Activated naive CD8-positive, alpha-beta T cell treated with anti-CD3 and anti-CD28 coated beads, Interleukin-2, amount 50 U/mL, for 16 hours (primary cell): Measurements from ENCODE around the gene ZMIZ1.

Experiments used
- DNase-seq: peaks from one replicate; pipeline ENCODE4 v3.0.0-alpha.2; 2020; ENCODE audit warnings: low read depth, low spot score

ZMIZ1 gene

DNA sequence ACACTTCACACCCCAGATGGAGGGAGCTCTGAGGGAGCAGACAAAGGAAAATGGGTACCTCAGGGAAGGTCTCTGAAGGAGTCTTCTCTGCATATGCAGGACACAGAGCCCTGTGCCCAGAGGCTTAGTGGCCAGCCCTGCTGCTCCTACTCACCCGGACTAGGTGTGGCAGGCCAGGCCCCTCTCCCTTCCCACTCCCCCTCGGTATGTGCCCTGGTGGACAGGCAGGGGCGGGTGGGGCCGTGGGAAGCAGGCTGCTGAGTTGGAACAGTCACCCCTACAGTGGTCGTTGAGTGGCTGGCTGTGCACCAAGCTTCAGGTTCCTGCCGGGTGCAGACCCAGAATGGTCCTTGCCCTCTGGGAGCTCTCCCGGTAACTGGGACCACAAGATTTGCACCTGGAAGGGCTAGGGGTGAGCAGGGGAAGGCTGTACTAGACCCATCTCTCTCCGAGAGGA lies 68.6 kb downstream of the ZMIZ1 start:
- no peak for DNase-seq

DNA sequence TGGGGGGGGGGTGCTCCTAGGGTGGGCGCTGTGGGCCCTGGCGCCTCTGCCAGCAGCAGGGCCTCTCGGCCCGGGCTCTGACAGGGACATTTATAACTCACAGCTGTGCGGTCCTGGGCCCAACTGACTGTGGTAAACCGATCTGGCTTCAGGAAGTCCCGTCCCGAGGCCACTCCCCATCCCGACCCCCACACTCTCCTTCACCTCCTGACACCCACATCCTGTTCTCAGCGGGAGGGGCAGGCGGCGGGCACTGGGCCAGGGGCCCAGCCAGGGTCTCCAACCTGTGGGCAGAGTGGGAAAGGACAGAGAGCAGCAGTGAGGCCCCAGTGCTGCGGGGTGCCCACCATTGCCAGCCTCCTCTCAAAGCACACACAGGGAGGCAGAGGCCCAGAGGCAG lies 69.1 kb downstream of the ZMIZ1 start:
- no peak for DNase-seq

DNA sequence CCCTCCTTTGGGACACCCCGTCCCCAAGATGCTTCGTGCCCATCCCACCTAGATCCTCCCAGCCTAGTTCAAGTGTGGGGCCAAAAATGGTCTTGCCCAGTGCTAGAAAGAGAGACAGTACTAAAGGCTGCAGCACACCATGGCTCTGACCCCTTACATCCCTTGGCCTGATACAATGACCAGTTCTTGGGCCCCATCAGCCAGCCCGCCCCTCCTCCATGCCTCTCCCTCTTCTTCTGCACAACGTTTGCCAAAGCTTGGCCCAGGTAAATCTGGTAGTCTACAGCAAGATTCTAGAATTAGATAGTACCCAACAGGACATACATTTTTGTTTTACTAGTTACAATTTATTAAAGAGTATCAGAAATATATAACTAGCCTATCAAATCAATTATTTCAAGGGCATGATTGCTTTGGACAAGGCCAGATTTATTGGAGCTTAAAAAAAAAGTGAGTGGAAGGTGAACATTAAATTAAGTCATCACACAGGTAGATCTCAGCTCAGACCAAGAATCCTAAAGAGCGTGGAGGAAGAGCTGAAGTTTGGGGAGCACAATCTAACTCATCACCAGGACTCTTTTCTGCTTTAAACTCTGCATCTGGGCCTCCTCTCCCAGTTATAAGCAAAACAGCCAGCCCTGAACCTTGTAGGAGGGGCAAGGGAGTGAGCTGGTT lies 69.8 kb downstream of the ZMIZ1 start:
- DNase-seq: no peak

DNA sequence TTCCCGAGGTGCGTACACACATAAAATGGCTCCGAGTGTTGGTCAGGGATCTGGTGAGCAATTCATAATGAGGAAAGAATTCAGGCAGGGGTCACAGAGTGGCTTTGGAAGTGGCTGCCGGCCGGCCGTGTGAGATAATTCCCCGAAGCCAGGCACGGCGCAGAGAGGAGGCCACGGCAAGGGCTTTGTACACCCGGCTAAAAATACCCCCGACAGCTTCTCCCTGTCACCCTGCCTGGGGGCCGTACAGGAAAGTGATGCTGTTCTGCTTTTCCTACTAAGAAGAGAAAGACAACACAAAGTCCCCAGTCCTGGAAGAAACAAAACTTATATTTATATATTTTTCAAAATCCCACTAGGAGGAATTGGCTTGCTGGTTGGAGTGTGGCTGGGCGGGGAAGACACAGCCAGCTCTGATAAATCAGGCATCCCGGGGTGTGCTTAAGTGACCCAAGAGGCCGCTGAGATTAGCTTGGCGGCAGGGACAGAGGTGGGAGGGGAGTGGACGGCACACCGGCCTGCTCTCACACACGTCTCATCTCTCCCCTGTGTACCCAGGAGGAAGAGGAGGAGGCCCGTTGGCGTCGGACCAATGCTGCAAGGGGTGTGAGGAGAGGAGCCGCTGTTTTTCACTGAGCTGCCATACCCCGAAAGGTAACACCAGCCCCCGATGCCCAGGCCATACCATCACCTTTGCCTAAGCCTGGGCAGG lies 70.5 kb downstream of the ZMIZ1 start:
- DNase-seq: no peak

DNA sequence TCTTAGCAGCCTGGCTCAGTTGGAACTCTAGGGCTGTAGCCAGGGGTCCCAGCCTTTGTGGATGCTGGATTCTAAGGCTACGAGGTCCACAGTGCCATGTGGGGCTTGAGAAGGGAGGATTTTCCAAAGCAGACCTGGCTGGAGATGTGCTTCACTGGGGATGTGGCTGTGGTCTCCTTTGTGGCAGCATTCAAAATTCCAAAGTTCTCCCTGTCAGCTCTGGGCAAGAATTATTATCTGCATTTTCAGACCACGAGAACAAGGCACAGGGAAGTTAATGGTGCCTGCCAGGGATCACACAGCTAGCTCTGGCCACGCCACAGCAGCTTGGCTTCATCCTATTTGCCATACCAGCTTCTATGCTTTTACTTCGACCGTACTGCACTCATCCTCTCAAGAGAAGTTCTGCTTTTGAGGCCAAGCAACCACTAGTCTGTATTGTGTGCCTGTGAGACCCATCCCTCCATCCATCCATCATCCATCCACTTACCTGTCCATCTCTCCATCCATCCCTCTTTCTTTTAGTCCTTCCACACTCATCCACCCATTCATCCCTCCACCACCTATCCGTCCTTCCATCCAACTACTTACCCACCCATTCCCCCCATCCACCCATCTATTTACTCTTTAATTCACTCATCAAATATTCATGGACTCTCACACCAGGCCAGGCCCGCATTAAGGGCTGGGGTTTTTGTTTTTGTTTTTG lies 71.5 kb downstream of the ZMIZ1 start:
- DNase-seq: no peak

DNA sequence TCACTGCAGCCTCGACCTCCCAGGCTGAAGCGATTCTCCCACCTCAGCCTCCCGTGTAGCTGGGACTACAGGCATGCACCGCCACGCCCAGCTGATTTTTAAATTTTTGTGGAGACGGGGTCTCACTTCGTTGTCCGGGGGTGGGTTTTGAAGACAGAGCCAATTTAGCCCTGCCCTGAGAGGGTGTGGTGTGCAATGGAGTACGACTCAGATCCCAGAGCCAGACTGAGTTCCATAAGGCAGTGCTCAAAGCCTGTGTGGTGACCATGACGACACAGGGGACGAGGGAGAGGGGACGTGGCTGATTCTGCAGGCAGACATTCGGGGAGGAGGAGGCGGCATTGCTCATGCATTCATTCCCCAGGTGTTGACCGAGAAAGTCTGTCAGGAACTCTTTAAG lies 72.1 kb downstream of the ZMIZ1 start:
- DNase-seq: no peak

DNA sequence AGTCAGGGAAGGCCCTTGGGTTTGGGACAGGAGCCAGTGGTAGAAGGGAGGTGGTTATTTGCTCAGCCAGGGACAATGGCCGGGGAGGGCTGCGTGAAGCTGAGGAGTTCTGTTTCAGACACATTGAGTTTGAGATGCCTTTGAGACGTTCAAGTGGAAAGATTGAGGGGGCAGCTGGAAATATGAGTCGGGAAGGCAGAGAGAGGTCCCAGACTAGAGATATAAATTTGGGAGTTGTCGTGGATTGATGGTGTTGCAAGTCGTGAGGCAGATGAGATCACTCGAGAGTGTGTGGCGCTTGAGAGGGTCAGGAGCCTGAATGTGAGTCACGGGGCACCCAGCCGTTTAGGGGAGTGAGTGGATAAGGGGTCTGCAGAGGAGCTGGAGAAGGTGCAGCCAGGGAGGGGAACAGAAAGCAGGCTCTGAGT lies 73.3 kb downstream of the ZMIZ1 start:
- no peak for DNase-seq

DNA sequence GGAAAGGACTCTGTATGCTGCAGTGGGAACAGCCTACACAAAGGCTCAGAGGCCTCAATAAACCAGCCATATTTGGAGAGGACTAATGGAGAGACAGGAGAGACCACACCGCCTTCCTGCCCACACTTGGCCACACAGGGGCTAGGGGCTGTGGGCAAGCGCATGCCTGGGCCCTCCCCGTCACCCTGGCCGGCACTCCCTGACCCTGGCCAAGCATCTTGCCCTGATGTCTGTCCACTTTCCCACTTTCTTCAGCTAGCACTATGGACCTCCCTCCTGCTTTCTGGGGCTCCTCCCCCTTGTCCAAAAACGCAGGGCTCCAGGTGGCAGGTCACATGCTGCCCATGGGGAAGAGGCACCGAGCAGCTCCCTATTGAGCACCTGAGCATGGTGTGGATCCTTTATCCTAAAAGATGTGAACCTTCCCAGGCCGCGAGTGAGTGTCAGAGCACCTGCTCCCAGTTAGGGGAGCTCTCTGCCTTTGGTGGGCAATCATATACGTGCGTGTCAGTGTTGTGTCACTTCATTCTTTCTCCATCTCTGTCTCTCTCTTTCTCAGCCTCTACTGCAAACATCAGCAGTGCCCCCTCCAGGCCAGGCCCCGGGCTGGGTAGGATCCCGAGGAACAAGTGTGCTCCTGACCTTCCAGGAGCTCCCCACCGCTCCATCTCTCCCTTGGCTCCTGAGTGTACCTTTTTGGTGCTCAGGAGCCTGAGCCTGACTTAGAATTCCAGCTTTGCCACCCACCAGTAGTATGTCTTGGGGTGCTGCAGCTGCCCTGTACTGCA lies 74.0 kb downstream of the ZMIZ1 start:
- no peak for DNase-seq

DNA sequence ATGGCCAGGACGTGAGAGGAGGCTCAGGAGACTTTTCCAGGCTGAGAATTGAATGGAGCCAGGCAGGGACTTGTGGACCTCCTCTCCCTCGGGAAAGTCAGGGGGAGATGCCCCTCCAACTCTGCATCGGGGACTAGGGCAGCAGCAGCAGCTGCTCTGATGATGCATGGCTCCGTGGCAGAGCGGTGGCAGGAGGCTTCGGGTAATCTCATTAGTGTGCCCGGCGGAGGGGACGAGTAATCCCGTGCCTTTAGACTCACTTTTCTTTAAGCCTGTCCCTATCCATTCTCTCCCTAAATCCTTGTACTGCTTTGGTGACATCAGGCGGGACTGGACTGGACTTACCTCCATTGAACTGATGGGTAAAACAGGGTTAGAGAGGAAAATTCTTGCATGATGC lies 75.1 kb downstream of the ZMIZ1 start:
- DNase-seq: no peak

DNA sequence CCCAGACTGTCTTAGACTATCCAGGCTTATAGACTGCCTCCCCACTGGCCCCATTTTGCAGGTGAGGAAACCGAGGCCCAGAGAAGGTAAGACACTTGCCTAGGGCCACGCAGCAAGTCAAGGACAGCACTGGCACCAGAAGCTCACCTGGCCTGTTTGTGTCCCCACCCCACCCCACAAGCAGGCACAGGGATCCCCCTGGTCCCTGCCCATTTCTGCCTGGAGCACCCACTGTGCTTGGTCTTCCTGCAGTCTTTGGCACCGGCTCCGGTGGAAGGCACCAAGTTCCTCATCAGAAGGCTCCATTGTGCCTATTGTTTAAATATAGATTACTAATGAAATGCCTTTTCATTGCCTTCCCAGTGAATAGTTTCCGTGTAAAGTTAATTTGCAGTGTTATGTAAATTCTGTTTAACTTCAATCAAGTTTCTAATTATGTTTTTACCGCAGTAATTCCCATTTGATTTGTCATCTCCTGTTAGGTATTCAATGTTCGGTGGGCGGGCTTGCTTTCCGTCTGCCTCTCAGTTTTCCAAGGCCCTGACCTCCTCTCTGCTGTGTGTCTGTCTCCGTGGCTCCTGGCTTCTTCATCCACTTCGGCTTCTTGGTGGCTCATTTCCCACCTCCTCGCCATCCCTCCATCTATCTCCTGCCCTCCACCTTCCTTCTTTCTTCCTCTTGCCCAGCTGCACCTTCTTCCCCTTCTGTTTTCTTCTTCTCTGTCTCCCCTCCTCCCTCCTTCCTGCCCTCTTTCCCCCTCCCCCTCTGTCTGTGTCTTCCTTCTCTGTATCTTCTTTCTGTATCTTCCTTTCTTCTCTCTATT lies 75.8 kb downstream of the ZMIZ1 start:
- no peak for DNase-seq

DNA sequence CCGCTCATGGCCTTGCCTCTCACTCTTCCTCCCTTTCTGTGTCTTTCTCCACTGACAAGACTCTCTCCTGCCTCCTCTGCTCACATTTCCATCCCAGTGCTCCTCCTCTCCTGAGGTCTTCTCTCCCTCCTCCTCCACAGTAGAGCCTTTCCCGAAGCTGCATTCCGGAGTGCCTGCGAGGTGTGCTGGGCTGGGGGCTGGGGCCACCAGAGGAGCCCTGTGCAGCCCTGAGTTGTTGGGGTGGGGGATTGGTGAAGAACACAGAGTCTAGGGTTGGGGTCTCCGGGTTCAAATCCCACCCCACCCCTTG lies 76.4 kb downstream of the ZMIZ1 start:
- DNase-seq: no peak

DNA sequence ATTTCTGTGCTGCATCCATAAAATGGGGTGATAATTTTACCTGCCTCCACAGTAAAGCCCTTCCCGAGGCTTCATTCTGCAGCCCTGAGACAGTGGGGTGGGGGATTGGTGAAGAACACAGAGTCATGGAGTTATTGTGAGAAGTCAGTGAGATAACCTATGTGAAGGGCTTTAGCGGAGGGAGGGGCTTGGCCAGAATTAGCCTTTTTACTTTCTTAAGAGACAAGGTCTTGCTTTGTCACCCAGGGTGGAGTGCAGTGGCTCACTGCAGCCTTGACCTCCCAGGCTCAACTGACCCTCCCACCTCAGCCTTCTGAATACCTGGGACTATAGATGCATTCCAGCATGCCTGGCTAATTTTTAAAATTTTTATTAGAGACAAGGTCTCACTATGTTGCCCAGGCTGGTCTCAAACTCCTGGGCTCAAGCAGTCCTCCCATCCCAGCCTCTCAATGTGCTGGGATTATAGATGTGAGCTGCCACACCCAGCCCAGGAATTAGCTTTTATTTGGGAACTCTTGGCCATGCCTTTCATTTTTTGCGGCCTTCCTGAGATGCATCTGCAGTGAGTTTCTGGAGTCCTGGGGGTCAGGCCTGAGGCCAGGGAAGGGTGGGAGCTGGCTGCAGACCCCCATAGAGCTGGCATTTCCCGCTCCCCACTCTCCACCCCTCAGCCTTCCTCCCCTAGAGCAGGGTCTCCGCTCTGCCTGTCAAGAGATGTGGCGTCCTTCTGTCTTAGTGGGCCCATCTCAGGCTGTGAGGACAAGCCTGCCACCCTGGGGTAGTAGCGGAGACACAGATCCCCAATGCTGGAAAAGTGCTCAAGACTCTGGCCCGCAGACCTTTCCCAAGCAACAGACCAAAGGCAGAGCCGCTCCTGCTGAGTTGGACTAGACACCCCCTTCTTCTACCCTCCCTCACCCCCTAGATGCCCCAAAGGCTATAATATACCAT lies 77.0 kb downstream of the ZMIZ1 start:
- DNase-seq: no peak

DNA sequence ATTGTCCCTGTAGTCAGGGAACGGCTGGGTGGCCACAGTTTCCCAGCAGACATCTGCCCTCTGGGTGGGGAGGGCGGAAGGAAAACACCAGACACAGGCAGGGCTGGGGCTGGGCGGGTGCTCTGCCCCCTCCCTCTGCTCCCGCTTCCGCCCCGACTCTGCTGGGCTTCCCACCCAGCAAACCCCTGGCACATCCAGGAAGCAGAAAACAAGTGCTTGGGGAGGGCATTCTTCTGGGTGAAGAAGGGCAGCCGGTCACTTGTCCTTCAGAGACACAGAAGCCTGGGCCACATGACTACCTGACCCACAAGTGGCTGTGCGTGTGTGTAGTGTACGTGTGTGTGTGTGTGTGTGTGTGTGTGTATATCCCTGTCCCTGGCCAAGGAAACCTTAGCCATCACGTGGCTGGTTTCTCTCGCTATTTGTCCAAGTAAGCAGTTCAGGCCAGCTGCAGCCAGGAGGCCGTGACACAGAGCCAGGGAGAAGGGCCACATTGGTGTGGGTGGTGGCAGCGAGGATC lies 77.9 kb downstream of the ZMIZ1 start:
- no peak for DNase-seq

DNA sequence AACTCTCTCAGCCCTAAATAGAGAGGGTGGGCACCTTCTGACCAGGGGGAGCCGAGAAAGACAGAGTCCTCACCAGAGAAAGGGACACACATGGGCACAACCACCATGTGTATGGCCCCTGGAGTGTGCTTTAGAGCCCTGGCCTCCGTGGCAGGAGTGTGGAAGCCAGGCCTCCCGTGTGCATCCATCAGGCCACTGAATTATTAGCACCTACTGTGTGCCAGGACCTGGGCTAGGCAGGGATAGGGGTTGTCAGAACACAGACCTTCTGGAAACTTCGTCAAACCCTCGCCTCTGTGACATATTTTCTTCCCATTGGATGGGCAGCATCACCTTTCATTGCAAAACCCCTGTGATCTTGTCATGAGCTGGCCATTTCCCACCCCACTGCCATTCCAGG lies 78.5 kb downstream of the ZMIZ1 start:
- DNase-seq: no peak

DNA sequence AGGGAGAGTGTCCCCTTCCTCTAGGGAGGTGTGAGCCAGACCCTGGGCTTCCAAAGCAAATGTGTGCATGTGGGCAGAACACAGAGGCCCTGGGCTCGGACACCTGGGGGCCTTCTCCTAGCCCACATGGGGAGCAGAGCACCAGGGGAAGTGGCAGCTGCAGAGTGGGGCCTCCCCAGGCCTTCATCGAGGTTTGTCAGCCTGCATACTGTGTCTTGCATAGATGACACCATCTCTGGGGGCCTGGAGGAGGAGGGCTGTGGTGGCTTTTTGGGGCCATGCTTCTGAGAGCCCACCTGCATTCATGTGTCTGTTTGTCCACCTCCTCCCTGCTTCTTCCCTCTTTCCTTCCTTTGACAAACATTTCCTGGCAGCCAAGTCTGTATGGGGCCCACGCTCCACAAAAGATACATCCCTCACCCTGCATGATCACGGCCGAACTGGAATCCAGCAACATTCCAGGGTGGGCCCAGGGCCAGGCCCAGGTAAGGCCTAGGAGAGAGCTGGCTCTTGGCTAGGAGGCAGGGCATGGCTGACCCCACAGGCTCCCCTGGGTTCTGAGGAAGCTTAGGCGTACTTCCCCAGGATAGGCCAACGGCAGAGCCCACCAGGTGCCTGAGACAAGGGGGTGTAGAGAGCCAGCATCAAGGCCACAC lies 79.2 kb downstream of the ZMIZ1 start:
- no peak for DNase-seq

DNA sequence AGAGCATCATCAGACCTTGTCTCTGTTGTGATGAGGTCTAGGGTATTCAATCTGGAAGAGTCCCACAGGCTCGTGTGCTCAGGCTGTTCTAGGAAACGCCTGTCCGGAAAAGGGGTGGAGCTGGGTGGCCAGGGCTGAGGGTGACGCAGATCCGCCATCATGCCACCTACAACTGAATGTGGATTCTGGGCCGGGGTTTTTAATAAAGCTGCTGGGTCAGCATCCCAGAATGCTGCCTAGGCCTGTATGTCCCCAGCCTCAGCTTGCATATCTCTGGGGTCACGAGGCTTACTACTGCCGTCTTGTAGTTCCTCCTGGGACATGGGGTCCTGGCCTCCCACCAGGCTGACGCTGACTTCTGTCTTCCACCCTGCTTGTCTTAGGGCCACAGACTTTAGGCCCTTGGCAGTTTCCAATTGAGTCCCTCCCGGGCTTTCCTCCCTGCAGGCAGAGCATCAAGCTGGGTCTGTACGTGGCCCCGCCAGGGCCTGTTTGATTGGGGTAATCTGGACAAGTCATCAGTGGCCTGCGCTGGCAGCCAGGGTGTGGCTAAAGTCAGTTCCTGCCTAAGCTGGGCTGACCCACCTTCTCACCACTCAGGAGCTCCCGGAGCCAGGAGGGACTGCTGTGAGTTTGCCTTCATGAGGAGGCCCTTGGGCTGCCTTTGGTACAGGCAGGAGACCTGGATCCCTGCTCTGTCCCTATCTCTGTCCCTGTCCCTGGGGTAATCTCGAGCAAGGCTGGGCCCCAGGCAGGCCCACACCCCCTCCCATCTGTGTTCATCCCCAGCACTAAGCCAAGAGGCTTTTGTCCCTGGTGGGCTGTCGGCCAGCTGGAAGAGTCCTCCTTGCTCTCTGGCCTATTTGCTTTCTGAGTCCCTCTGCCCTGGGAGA lies 79.9 kb downstream of the ZMIZ1 start:
- no peak for DNase-seq

DNA sequence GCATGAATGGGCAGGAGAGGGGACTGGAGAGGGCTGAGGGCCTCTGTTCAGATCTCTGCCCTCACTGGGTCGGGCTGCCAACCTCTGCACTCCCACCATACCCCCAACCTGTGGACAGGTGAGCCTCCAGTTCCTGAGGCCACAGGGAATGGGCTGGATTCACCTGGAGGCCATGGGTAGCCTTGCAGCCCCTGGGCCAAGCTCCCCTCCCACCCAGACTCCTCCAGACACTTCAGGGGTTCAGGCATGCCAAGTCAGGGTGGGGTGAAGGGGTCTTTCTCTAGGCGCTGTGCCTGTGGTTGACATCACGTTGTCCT lies 80.5 kb downstream of the ZMIZ1 start:
- DNase-seq: no peak

DNA sequence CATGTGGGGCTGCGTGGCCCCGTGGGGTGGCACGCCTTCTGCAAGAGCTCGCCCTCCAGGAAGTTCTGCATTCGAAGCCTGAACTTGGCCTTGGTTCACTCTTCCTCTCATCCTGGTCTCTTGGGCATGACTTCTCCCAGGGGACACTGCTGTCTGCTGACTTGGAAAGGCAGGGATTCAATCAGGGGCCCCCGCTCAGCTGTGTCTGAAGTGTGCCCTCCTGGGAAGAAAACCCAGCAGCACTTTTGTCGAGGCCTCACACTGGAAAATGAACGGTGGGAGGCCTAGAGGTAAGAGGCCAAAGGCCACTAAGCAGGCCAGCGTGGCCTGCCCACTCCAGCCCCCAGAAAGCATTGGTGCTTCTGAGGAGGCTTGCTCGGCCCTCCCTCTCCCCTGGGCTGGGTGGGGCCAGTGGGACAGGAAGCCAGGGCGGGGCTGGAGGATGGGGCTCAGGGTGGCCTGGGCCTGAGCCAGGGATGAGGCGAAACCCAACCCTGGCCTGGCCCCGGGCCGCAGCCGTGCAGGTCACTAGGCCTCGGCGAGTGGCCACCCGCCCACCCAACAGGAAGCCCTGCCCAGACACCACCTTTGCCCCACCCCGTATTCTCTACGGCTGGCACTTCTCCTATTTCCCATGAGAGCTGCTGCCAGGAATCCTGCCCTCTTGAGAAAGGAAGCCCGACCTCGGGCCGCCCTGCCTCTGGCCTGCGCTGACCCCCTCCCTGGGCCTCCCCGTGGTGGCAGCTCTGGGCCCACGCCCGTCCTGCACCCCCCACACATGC lies 81.1 kb downstream of the ZMIZ1 start:
- no peak for DNase-seq
